ENCODE results near the gene AKT3.

AKT3 gene

GRCh38 chr1:243475966-243476365, 374.1 kb downstream of the AKT3 start:
- in situ Hi-C loops (cut with MboI; ENCODE audit: low sequenced_read_pairs, unreplicated experiment): no loop called here
- TF ChIP-seq CTCF (IDR thresholded peaks at IDR 0.05; ENCODE audit: borderline replicate concordance, control extremely low read depth, extremely low read depth, insufficient read depth, missing control alignments): no peak
- DNase-seq (ENCODE audit: low spot score): peak; percentile 22

DNA sequence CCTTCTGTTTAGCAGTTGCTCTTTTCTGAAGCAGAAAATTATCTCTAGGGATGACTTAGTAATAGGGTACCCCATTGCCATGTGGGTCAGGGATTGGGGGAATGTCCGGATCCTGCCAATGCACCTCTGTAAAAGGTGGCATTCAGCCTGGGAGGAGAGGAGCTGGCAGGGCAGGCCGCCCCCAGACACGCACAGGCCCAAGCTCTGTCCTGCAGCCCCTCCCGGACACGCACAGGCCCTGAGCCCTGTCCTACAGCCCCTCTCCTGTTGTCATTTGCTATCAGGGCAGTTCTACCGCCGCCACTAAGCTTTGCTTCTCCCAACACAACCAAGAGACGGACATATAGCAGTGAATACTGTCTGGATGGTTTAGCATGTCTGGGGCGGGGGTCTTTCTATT, 375.1 kb downstream of the AKT3 start:
- no peak for TF ChIP-seq CTCF (IDR thresholded peaks at IDR 0.05; ENCODE audit: borderline replicate concordance, control extremely low read depth, extremely low read depth, insufficient read depth, missing control alignments)
- peak; percentile 13 for DNase-seq (ENCODE audit: low spot score)
- in situ Hi-C loops (cut with MboI; ENCODE audit: low sequenced_read_pairs, unreplicated experiment): no loop called here

- TF ChIP-seq CTCF (IDR thresholded peaks at IDR 0.05; ENCODE audit: borderline replicate concordance, control extremely low read depth, extremely low read depth, insufficient read depth, missing control alignments): no peak
- peak; percentile 15 for DNase-seq (ENCODE audit: low spot score)
- in situ Hi-C loops (cut with MboI; ENCODE audit: low sequenced_read_pairs, unreplicated experiment): no loop called here
These were observed 375.7 kb downstream of the AKT3 start for GRCh38 chr1:243474136-243474881.

- in situ Hi-C loops (cut with MboI; ENCODE audit: low sequenced_read_pairs, unreplicated experiment): no loop called here
- DNase-seq (ENCODE audit: low spot score): peak; percentile 24
- no peak for TF ChIP-seq CTCF (IDR thresholded peaks at IDR 0.05; ENCODE audit: borderline replicate concordance, control extremely low read depth, extremely low read depth, insufficient read depth, missing control alignments)
These were observed 376.6 kb downstream of the AKT3 start for GRCh38 chr1:243473227-243474135.

GRCh38 chr1:243471754-243472745, 378.0 kb downstream of the AKT3 start:
- TF ChIP-seq CTCF (IDR thresholded peaks at IDR 0.05; ENCODE audit: borderline replicate concordance, control extremely low read depth, extremely low read depth, insufficient read depth, missing control alignments): no peak
- in situ Hi-C loops (cut with MboI; ENCODE audit: low sequenced_read_pairs, unreplicated experiment): no loop called here
- DNase-seq (ENCODE audit: low spot score): peak; percentile 41

All from GM13976 (cell line).